HL-60 (cell line): ENCODE measurements around the gene TEAD4.

ENCODE experiments used
- GABPA ChIP-seq: IDR thresholded peaks from 2 replicates; pipeline ENCODE4 v1.6.1; 2012; ENCODE audit warnings: low read depth
- POLR2AphosphoS5 ChIP-seq: IDR thresholded peaks from 2 replicates; pipeline ENCODE4 v1.6.1; 2012; ENCODE audit warnings: low read depth
- TF ChIP-seq, protein P1 (sequence below): IDR thresholded peaks from one replicate; pipeline ENCODE4 v1.5.1; 2011; ENCODE audit warnings: low read length, control low read depth, inconsistent platforms; ENCODE audit not compliant: insufficient read depth

DNA sequence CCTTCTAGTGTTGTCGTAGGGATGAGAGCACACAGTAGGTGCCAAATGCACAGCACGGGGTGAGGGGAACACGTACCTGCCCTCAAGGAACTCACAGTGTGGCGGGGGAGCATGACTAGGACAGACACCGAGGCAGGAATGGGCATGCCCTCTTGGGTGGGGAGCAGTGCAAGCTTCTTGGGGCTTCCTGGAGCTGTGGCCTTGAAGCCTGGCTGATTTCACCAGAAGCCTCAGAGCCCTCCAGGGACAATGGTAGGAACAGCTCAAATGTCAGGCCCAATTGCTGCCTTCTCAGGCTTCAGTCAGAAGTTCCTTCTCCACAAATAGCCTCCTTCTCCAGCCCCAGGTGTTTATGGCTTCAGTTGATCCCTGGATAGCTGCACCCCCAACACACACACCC is 43.4 kb downstream of the TEAD4 start:
- TF ChIP-seq, protein P1, sequence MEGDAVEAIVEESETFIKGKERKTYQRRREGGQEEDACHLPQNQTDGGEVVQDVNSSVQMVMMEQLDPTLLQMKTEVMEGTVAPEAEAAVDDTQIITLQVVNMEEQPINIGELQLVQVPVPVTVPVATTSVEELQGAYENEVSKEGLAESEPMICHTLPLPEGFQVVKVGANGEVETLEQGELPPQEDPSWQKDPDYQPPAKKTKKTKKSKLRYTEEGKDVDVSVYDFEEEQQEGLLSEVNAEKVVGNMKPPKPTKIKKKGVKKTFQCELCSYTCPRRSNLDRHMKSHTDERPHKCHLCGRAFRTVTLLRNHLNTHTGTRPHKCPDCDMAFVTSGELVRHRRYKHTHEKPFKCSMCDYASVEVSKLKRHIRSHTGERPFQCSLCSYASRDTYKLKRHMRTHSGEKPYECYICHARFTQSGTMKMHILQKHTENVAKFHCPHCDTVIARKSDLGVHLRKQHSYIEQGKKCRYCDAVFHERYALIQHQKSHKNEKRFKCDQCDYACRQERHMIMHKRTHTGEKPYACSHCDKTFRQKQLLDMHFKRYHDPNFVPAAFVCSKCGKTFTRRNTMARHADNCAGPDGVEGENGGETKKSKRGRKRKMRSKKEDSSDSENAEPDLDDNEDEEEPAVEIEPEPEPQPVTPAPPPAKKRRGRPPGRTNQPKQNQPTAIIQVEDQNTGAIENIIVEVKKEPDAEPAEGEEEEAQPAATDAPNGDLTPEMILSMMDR = no peak
- TF ChIP-seq GABPA (no peak), POLR2AphosphoS5 (no peak)
